Panc1 (cell line): ENCODE measurements around the gene PARD3. TPM values are rescaled to one million over a fixed set of nuclear protein-coding genes. Genes with fewer than 3 reads are reported as not detected.

Experiments
- ATAC-seq: fragments of 200-7000 bp; cut with Tn5 transposase; 2 replicates; pipeline ENCODE4 v1.9.1; 2020; ENCODE audit warnings: mild to moderate bottlenecking, moderate library complexity
- BruUV-seq: library from RNA; stranded (reverse); fragments of 400-500 nt; replicated peaks from 2 replicates; lab custom pipeline; 2021; lab: Mats Ljungman, UMichigan
- CTCF ChIA-PET: fragments of 300-600 bp; sonication (Branson Sonifier 250); formaldehyde crosslinking; loops from one replicate; lab custom pipeline; 2022; ENCODE audit warnings: antibody characterized with exemption; lab: Charles Lee
- POLR2A ChIA-PET: fragments of 300-600 bp; sonication (Branson Sonifier 250); formaldehyde crosslinking; loops from one replicate; lab custom pipeline; 2022; ENCODE audit warnings: antibody characterized with exemption; lab: Charles Lee
- DNase-seq: peaks from one replicate; pipeline ENCODE4 v3.0.0-alpha.2; 2010; ENCODE audit warnings: low read depth, low spot score
- H3K27ac ChIP-seq: 2 replicates; pipeline ENCODE4 v1.5.1; 2011; ENCODE audit warnings: mild to moderate bottlenecking, low read length, inconsistent platforms
- H3K27me3 ChIP-seq: fragments of 200-500 bp; sonication (Bioruptor generic); 2 replicates; pipeline ENCODE4 v1.6.0; 2014; ENCODE audit warnings: low read length, inconsistent platforms; ENCODE audit not compliant: control insufficient read depth, insufficient read depth
- H3K36me3 ChIP-seq: fragments of 200-500 bp; sonication (Bioruptor generic); 2 replicates; pipeline ENCODE4 v1.5.1; 2014; ENCODE audit warnings: inconsistent platforms, mild to moderate bottlenecking, low read length, moderate library complexity; ENCODE audit not compliant: control insufficient read depth, insufficient read depth
- H3K4me1 ChIP-seq: 2 replicates; pipeline ENCODE4 v1.5.1; 2011; ENCODE audit warnings: inconsistent platforms, mild to moderate bottlenecking, low read length, moderate library complexity; ENCODE audit not compliant: control insufficient read depth, insufficient read depth
- H3K4me3 ChIP-seq, 2 experiments: 2 replicates each; pipeline ENCODE4 v1.5.1; 2011 to 2012; ENCODE audit warnings: low read depth in 2 of 2, low read length in 2 of 2, mild to moderate bottlenecking in 2 of 2, inconsistent platforms in 1 of 2, moderate library complexity in 1 of 2
- H3K9me3 ChIP-seq: fragments of 200-500 bp; sonication (Bioruptor generic); 2 replicates; pipeline ENCODE4 v1.5.1; 2014; ENCODE audit warnings: low read depth, mild to moderate bottlenecking, inconsistent platforms, low read length, moderate library complexity; ENCODE audit not compliant: control insufficient read depth, insufficient read depth
- POLR2AphosphoS5 ChIP-seq: IDR thresholded peaks from 2 replicates; pipeline ENCODE4 v1.6.1; 2012; ENCODE audit warnings: mild to moderate bottlenecking, low read depth, low read length, moderate library complexity
- SIN3A ChIP-seq: IDR thresholded peaks from 2 replicates; pipeline ENCODE4 v1.6.1; 2012; ENCODE audit warnings: low read depth, mild to moderate bottlenecking, low read length, moderate library complexity, borderline replicate concordance; ENCODE audit not compliant: insufficient read depth
- TCF7L2 ChIP-seq: IDR thresholded peaks from 2 replicates; pipeline ENCODE4 v1.6.1; 2011; ENCODE audit warnings: mild to moderate bottlenecking, low read depth, low read length, inconsistent platforms
- in situ Hi-C: cut with HindIII; loops from 2 replicates; pipeline ENCODE4 v1.10.0; 2016; ENCODE audit warnings: low sequenced_read_pairs, low pct_unique_long_range_greater_than_20kb
- intact Hi-C: fragments of 100-400 bp; cut with micrococcal nuclease; formaldehyde crosslinking; loops from one replicate; pipeline ENCODE4 v1.10.0; 2022; ENCODE audit not compliant: unreplicated experiment
- total RNA-seq: library from RNA; stranded (reverse); gene quantifications from one replicate; pipeline ENCODE4 v1.2.1, GENCODE V29; 2021; ENCODE audit not compliant: unreplicated experiment
- TF ChIP-seq, protein P1 (sequence below): fragments of 450-650 bp; IDR thresholded peaks from 2 replicates; pipeline ENCODE4 v1.5.1; 2017; ENCODE audit warnings: mild to moderate bottlenecking
- TF ChIP-seq, protein P2 (sequence below), 2 experiments: IDR thresholded peaks; 2 replicates each; pipeline ENCODE4 v1.6.1; 2011 to 2012; ENCODE audit warnings: low read depth in 2 of 2, control low read depth in 1 of 2, low read length in 1 of 2, mild to moderate bottlenecking in 1 of 2, moderate library complexity in 1 of 2; ENCODE audit not compliant: insufficient read depth in 1 of 2

PARD3 gene
- total RNA-seq, 1 experiment from 2014 or later: 29.8 TPM

DNA sequence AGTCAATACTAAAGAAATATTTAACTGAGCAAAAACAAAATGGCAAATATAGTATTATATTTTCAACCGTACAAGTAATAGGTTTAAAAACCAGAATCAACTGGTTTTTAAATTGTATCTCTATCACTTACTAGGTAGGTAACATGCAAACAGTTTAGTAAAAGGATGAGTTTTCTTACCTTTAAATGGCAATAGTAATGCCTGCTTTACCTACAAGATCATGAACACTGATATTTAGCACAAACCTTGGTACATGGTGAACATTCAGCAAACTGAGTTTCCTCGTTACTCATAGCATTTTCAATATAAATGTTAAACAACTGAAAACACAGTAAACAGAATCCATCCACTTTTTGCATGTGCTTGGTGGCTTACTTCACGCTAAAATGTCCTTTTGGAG lies 389.1 kb downstream of the PARD3 start:
- intact Hi-C loops: no loop called here
- POLR2A ChIA-PET: no interaction called here
- no peak overlapping the region for H3K27ac ChIP-seq
- H3K4me1 ChIP-seq: no peaks in the 10 kb centered on the region
- no peaks in the 10 kb centered on the region for H3K27me3 ChIP-seq
- in situ Hi-C loops: no loop called here
- no peaks in the 10 kb centered on the region for H3K9me3 ChIP-seq
- no peak overlapping the region for H3K4me3 ChIP-seq
- no peaks in the 10 kb centered on the region for H3K36me3 ChIP-seq
- CTCF ChIA-PET: no interaction called here
- DNase-seq (no peak), ATAC-seq (no peak)
- no TSS peak for BruUV-seq
- no peak for TF ChIP-seq SIN3A
- TF ChIP-seq, protein P1, sequence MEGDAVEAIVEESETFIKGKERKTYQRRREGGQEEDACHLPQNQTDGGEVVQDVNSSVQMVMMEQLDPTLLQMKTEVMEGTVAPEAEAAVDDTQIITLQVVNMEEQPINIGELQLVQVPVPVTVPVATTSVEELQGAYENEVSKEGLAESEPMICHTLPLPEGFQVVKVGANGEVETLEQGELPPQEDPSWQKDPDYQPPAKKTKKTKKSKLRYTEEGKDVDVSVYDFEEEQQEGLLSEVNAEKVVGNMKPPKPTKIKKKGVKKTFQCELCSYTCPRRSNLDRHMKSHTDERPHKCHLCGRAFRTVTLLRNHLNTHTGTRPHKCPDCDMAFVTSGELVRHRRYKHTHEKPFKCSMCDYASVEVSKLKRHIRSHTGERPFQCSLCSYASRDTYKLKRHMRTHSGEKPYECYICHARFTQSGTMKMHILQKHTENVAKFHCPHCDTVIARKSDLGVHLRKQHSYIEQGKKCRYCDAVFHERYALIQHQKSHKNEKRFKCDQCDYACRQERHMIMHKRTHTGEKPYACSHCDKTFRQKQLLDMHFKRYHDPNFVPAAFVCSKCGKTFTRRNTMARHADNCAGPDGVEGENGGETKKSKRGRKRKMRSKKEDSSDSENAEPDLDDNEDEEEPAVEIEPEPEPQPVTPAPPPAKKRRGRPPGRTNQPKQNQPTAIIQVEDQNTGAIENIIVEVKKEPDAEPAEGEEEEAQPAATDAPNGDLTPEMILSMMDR: no peak
- TF ChIP-seq, protein P2, sequence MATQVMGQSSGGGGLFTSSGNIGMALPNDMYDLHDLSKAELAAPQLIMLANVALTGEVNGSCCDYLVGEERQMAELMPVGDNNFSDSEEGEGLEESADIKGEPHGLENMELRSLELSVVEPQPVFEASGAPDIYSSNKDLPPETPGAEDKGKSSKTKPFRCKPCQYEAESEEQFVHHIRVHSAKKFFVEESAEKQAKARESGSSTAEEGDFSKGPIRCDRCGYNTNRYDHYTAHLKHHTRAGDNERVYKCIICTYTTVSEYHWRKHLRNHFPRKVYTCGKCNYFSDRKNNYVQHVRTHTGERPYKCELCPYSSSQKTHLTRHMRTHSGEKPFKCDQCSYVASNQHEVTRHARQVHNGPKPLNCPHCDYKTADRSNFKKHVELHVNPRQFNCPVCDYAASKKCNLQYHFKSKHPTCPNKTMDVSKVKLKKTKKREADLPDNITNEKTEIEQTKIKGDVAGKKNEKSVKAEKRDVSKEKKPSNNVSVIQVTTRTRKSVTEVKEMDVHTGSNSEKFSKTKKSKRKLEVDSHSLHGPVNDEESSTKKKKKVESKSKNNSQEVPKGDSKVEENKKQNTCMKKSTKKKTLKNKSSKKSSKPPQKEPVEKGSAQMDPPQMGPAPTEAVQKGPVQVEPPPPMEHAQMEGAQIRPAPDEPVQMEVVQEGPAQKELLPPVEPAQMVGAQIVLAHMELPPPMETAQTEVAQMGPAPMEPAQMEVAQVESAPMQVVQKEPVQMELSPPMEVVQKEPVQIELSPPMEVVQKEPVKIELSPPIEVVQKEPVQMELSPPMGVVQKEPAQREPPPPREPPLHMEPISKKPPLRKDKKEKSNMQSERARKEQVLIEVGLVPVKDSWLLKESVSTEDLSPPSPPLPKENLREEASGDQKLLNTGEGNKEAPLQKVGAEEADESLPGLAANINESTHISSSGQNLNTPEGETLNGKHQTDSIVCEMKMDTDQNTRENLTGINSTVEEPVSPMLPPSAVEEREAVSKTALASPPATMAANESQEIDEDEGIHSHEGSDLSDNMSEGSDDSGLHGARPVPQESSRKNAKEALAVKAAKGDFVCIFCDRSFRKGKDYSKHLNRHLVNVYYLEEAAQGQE (IDR thresholded peaks at IDR 0.05; ENCODE audit: insufficient read depth in 1 of 2, low read depth in 2 of 2, low read length in 1 of 2): no peak
- TF ChIP-seq TCF7L2: no peak
- no peak for TF ChIP-seq POLR2AphosphoS5

DNA sequence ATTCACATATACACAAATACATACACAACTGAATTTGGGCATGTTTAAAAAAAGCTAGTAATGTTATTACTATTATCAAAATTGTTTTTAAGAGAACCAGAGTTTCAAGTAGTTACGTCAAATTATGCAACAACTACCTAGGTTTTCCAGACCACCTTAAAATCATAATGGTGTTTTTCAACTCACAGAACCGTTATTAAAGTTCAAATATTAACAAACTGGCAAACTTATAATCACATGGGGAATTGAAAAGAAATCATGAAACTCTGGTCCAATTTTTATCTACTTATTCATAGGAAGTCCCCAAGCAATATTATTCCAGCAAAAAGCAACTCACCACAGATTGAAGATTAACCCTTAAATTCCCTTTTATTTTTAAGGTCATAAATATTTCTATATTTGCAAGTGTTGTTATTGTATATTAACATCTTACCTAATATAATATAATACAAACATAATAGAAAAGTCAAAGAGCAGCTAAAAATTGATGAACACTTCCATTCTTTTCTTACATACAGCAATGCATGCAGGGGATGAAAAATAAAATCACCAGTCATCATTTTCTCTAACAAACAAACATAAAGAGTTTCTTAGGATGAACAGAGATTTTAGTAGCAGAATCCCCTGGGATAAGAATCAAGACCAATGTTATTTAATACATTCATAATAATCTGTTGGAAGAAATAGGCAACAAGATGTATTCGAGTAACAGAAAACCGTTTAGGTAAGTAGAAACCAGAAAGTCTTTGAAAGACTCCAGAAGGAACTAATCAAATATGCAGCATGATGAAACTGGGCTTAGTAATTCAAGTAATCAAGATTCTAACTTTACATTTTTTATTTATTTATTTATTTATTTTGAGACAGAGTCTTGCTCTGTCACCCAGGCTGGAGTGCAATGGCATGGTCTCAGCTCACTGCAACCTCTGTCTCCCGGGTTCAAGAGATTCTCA lies 391.1 kb downstream of the PARD3 start:
- in situ Hi-C loops (no loop called here), intact Hi-C loops (no loop called here)
- H3K36me3 ChIP-seq: no peaks in the 10 kb centered on the region
- POLR2A ChIA-PET: no interaction called here
- H3K4me3 ChIP-seq: no peak overlapping the region
- H3K27me3 ChIP-seq: no peaks in the 10 kb centered on the region
- H3K27ac ChIP-seq: no peak overlapping the region
- CTCF ChIA-PET: no interaction called here
- H3K9me3 ChIP-seq: no peaks in the 10 kb centered on the region
- DNase-seq: no peak
- H3K4me1 ChIP-seq: no peaks in the 10 kb centered on the region
- TF ChIP-seq, protein P1: no peak
- no peak for TF ChIP-seq TCF7L2
- TF ChIP-seq, protein P2 (IDR thresholded peaks at IDR 0.05; ENCODE audit: insufficient read depth in 1 of 2, low read depth in 2 of 2, low read length in 1 of 2): no peak
- no peak for TF ChIP-seq SIN3A
- no peak for TF ChIP-seq POLR2AphosphoS5
- no peak for ATAC-seq
- no TSS peak for BruUV-seq
